ENCODE measurements around the gene RPS15A.
"Not testable (repeated sequence)": the region's sequence is repeated elsewhere in the genome, so short reads cannot be mapped to it uniquely, and the experiment has no call there.

The RPS15A gene

GRCh38 chr16:18742870-18743269, 47.3 kb downstream of the RPS15A start:
- DNase-seq (ENCODE audit: low read depth): not testable (repeated sequence)

- not testable (repeated sequence) for DNase-seq (ENCODE audit: low read depth)
Measured at GRCh38 chr16:18740027-18740426, 50.1 kb downstream of the RPS15A start.

- DNase-seq (ENCODE audit: low read depth): not testable (repeated sequence)
Measured at GRCh38 chr16:18738768-18739167, 51.4 kb downstream of the RPS15A start.

- DNase-seq (ENCODE audit: low read depth): not testable (repeated sequence)
Measured at GRCh38 chr16:18734279-18734678, 55.9 kb downstream of the RPS15A start.

All from ELR (cell line).